GM10266 (cell line): ENCODE measurements around the gene PC.
A peak's percentile ranks its signal among the peaks of the same experiment; 100 is the strongest.
"Not testable (repeated sequence)": the region's sequence is repeated elsewhere in the genome, so short reads cannot be mapped to it uniquely, and the experiment has no call there.

ENCODE experiments used
- DNase-seq: peaks from one replicate; pipeline ENCODE4 v3.0.0; 2012; ENCODE audit errors: extremely low spot score
- CTCF ChIP-seq: IDR thresholded peaks from 2 replicates; pipeline ENCODE4 v1.5.1; 2012; ENCODE audit warnings: mild to moderate bottlenecking, low read depth; ENCODE audit not compliant: control insufficient read depth, insufficient read depth; ENCODE audit errors: missing control alignments

The PC gene

GRCh38 chr11:66809592-66809991 lies 148.6 kb downstream of the PC start:
- no peak for DNase-seq
- no peak for TF ChIP-seq CTCF

- DNase-seq: peak; percentile 22
- TF ChIP-seq CTCF: no peak
Measured at GRCh38 chr11:66800720-66801428, 157.3 kb downstream of the PC start.

- DNase-seq: not testable (repeated sequence)
Measured at GRCh38 chr11:66799815-66800214, 158.4 kb downstream of the PC start.
